AG04449 (cell line): ENCODE results near the gene APLF.

Experiments
- CTCF ChIA-PET: fragments of 350-600 bp; formaldehyde crosslinking; extraction: SDS; loops from one replicate; lab custom pipeline; 2021; ENCODE audit warnings: antibody characterized with exemption; lab: Yijun Ruan, JAX
- POLR2A ChIA-PET: fragments of 400-600, 350-600 bp; formaldehyde crosslinking; extraction: SDS; loops from one replicate; lab custom pipeline; 2020; ENCODE audit warnings: antibody characterized with exemption, inconsistent platforms; lab: Yijun Ruan, JAX
- DNase-seq: peaks from one replicate; pipeline ENCODE4 v3.0.0-alpha.2; 2010; ENCODE audit warnings: low read depth, low spot score
- H3K4me3 ChIP-seq: 2 replicates; pipeline ENCODE4 v1.5.1; 2011; ENCODE audit warnings: low read depth, mild to moderate bottlenecking, control low read depth, low read length
- CTCF ChIP-seq: IDR thresholded peaks from one replicate; pipeline ENCODE4 v1.5.1; 2011; ENCODE audit warnings: mild to moderate bottlenecking, moderate library complexity, low read length, control low read depth, inconsistent platforms; ENCODE audit not compliant: insufficient read depth; ENCODE audit errors: missing control alignments

The APLF gene

GRCh38 chr2:68607837-68608236 lies 140.5 kb downstream of the APLF start:
- POLR2A ChIA-PET, result no interaction called here
- H3K4me3 ChIP-seq, result no peak overlapping the region
- no peak for DNase-seq
- CTCF ChIA-PET, result interaction anchor here (1.6 to 2.0 kb wide), 2 partner anchors 12 to 14 kb away, joined by 3 to 11 read pairs; no protein-coding TSS in a partner anchor
- no peak for TF ChIP-seq CTCF

- DNase-seq, result no peak
- no peak overlapping the region for H3K4me3 ChIP-seq
- CTCF ChIA-PET, result no interaction called here
- TF ChIP-seq CTCF, result no peak
- POLR2A ChIA-PET, result no interaction called here
These were observed 145.6 kb downstream of the APLF start for GRCh38 chr2:68612765-68613519.

- no peak for TF ChIP-seq CTCF
- DNase-seq, result no peak
- ChIA-PET POLR2A (no interaction called here), CTCF (no interaction called here)
- no peak overlapping the region for H3K4me3 ChIP-seq
These were observed 153.4 kb downstream of the APLF start for GRCh38 chr2:68620772-68621171.

- H3K4me3 ChIP-seq, result no peak overlapping the region
- TF ChIP-seq CTCF, result no peak
- CTCF ChIA-PET, result interaction anchor here (1.5 kb wide), 1 partner anchor 160 kb away, joined by 3 read pairs; no protein-coding TSS in a partner anchor
- POLR2A ChIA-PET, result no interaction called here
- no peak for DNase-seq
These were observed 156.4 kb downstream of the APLF start for GRCh38 chr2:68623820-68624219.

- no peak for DNase-seq
- POLR2A ChIA-PET, result no interaction called here
- no peak for TF ChIP-seq CTCF
- CTCF ChIA-PET, result no interaction called here
- H3K4me3 ChIP-seq, result no peak overlapping the region
These were observed 160.2 kb downstream of the APLF start for GRCh38 chr2:68627615-68628014.
